ENCODE measurements around the gene ATP8A2.
"Not testable (repeated sequence)": the region's sequence is repeated elsewhere in the genome, so short reads cannot be mapped to it uniquely, and the experiment has no call there.

The ATP8A2 gene

GRCh38 chr13:25548991-25549390 is 177.2 kb downstream of the ATP8A2 start:
- not testable (repeated sequence) for DNase-seq (ENCODE audit: low spot score)

DNA sequence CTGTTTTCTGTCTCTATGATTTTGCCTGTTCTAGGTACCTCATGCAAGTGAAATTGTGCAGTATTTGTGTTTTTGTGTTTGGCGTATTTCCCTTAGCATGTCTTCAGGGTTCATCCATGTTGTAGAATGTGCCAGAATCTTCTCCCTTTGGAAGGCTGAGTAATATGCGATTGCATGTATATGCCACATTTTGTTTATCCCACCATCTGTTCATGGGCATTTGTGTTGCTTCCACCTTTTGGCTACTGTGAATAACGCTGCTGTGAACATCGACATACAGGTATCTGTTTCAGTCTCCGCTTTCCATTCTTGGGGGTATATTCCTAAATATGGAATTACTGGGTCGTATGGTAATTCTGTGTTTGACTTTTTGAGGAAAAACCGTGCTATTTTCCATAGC is 190.0 kb downstream of the ATP8A2 start:
- no peak for DNase-seq (ENCODE audit: low spot score)

DNA sequence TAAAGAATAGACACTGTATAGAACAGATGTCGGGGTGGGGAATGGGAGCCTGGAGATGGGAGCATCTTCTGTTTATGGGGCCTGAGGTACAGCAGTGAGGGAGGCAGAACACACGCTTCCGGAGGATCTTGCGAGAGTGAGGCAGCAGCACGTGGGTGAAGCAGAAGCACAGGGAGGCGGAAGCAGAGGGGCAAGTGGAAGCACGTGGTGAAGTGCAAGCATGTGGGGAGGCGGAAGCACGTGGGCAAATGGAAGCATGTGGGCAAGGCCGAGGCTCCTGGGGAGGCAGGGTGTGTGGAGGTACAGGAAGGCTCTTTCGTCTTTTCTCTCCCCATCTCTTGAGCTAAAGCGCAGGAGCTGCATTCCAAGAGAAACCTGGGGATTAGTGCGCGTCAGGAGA is 198.4 kb downstream of the ATP8A2 start:
- no peak for DNase-seq (ENCODE audit: low spot score)

DNA sequence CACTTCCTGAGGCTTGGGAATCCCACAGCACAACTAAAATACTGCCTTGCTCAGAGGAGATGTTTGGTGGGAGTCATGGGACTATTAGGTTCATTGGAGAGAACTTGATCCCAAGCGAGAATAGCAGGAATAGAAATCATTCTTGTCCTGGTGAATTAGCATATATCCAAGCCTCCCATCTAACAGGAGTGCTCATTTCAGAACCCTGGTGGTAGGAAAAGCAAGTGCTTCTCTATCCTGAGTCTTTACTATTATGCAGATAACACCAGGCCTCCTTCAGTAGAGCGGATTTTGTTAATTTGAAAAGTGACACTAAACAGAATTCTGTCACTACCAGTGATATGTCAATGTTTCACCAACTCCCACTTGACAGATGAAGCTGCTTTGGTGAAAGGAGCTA is 199.5 kb downstream of the ATP8A2 start:
- no peak for DNase-seq (ENCODE audit: low spot score)

- DNase-seq (ENCODE audit: low spot score) = not testable (repeated sequence)
These were observed 200.4 kb downstream of the ATP8A2 start for GRCh38 chr13:25572171-25572570.

- peak; percentile 98 for DNase-seq (ENCODE audit: low spot score)
These were observed 202.9 kb downstream of the ATP8A2 start for GRCh38 chr13:25574437-25575411.

- DNase-seq (ENCODE audit: low spot score) = no peak
These were observed 203.8 kb downstream of the ATP8A2 start for GRCh38 chr13:25575562-25575961.

DNA sequence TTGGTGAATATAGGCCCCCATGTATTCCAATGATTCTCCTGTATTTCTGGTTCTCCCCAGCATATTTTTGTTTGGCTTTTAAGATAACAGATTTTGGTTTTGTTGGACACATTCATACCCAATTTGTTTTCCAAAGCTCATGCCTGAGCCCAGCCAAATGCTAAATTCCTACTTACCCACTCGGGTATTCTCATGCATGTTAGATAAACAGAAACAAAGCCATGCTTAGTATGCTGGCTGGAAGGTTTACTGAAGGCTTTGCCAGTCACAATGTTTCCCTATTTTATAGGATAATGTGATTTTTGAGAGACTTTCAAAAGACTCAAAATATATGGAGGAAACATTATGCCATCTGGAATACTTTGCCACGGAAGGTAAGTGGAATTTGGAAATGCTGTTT is 206.8 kb downstream of the ATP8A2 start:
- no peak for DNase-seq (ENCODE audit: low spot score)

GRCh38 chr13:25579221-25579620 is 207.4 kb downstream of the ATP8A2 start:
- DNase-seq (ENCODE audit: low spot score) = no peak

- no peak for DNase-seq (ENCODE audit: low spot score)
These were observed 209.6 kb downstream of the ATP8A2 start for GRCh38 chr13:25581351-25581750.

DNA sequence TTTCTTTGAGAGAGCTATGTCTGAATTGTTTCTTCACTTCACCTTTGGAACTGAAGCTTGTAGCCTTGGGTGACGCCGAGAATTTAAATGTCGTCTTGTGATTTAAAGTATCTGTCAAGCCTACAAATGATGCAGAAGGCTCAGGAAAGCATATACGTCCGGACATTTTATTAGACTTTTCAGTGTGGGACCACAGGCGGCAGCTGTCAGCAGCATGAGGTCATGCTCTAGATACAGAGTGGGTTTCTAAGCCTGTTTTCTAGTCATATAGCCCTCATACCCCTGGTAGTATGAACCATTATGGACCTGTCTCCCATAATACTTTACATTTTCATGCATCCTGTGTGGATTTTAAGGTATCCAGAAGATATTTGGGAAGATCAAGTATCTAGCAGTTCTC is 212.3 kb downstream of the ATP8A2 start:
- no peak for DNase-seq (ENCODE audit: low spot score)

DNA sequence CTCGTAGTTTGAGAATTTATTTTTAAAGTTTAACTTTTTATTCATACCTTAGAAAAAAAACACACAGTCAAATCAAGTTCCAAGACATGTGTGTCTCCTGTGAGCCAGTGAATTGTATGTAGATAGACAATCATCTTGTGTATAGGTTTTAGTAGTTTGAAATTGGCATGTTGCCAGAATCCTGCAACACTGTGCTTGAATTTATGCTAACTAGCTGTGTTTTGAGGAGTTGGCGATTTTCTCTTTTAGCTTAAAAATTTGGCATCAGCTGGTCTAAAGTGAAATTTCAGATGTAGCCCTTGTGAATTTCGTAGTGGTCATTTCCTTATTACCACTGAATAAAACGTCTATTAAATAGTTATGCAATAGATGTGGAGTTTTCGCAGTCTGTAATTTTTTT is 213.2 kb downstream of the ATP8A2 start:
- DNase-seq (ENCODE audit: low spot score) = no peak

DNA sequence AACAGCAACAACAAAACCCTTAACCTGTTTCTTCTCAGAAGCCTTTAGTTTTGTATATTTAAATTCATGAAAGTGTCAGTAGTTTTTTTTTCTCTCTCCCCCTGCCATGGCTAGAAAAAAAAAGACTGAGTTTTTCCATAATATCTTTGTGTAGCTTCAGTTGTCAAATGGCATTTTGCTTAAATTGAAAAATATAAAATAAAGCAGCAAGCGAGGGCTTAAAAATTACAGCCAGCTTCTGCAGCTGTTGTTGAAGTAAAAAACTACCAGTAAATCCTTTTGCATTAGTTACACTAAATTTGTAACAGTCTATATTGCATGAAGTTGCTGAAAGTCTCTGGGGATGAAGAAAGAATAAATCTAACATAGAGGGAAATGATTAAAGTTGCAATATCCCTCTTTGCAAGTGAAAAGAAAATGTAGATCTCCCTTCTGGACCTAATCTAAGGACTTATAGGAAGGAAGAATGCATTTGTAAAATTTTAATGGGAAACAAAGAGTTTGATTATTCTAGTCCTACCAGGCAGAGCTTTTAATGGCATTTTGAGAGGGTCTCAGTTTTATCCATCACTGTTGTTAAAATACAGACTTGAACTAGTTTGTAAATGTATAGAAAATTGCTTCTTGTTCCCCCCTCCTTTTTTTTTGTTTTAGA is 215.7 kb downstream of the ATP8A2 start:
- DNase-seq (ENCODE audit: low spot score) = no peak

DNA sequence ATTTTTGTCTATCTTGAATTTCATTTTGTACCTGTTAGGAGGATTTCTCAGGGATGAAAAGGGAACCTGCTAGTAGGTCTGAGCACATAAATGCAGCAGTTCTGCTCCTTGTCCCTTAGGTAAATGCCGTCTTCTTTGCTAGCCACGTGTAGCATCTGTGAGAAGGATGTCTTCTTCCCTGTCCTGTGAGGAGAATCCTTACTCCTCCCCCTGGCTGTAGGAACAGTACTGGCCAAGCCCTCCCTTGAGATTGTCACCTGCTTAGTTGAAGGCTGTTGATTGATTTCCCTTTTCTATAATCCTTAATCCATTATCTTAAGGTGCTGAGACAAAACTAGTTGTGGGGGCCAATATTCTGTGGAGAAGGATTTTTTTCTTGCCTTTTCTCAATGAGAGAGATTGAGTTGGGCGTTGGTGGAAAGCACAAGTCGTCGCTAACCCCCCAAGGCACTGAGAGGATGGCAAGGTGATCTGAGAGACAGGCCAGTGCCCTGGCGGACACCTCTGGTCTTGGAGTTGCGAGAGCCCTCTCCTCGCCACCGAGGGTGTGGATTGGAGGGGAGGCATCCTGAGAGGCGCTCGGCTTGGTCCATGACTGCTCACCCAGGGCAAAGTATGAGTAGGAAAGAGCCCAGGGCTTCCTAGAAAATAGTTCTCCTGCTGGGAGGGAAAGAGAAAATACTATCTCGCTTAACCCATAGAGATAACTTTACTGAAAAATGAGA is 216.7 kb downstream of the ATP8A2 start:
- no peak for DNase-seq (ENCODE audit: low spot score)

- DNase-seq (ENCODE audit: low spot score) = no peak
These were observed 226.6 kb downstream of the ATP8A2 start for GRCh38 chr13:25598421-25598820.

GRCh38 chr13:25602176-25602575 is 230.4 kb downstream of the ATP8A2 start:
- DNase-seq (ENCODE audit: low spot score) = no peak

DNA sequence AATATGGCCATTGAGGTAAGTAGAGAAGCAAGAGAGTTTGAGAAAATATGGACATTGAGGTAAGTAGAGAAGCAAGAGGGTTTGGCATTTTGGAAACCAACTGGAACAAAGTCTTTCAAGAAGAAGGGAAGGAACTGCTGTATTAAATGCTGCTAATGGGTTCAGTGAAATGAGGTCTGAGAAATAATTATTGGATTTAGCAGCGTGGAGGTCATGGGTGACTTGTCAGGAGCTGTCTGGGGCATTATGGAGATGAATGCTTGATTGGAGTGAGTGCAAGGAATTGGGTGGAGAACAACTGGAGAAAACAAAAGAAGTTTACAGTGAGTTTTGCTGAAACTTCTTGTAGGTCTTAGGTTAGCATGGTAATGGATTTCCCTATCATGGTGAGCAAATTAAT is 232.3 kb downstream of the ATP8A2 start:
- no peak for DNase-seq (ENCODE audit: low spot score)

DNA sequence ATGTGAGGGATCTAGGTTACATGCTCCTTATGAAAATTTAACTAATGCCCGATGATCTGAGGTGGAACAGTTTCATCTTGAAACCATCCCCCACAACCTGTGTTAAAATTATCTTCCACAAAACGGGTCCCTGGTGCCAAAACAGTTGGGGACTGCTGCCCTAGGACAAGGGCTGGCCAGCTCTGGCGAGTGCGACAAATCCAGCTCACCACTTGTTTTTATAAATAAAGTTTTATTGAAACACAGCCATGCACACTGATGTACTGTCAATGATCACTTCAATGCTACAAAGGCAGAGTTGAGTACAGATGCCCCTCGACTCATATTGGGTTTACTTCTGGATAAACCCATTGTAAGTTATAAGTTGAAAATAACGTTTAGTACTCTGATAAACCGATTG is 235.3 kb downstream of the ATP8A2 start:
- no peak for DNase-seq (ENCODE audit: low spot score)

DNA sequence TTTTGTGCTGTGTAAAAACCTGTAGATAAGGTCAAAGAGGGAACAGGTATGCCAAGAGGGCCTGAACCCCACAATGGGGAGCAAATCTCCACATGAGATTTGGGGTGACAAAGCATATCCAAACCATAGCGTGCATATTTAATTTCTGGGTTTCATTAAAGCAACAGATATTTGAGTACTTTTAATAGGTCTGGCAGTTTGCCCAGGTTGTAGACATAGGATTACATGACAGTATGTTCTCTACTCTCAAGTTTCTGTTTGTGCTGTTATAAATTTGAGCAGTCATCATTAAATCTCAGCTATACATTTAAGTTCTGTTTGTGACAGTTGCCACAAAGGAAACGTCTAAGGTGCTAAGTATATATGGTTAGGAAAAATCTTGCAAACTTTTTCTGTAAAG is 236.4 kb downstream of the ATP8A2 start:
- DNase-seq (ENCODE audit: low spot score) = no peak

DNA sequence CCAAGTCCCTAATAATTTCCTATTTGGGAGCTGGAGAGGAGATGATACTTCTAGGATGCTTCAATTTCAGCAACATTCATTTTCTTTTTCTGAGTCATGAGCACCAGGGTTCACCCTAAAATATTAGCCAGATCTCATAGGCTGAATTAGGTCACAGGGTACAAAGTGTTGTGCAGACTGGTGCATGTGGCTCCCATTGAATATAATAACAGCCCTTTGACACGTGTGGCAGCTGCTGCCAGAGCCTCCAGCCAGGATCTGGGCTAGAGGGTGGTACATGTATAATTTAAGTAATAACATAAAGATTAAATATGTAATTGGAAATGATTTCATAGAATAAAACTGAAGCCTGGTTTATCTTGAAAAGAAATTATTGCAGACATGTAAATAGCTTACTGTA is 244.9 kb downstream of the ATP8A2 start:
- no peak for DNase-seq (ENCODE audit: low spot score)

DNA sequence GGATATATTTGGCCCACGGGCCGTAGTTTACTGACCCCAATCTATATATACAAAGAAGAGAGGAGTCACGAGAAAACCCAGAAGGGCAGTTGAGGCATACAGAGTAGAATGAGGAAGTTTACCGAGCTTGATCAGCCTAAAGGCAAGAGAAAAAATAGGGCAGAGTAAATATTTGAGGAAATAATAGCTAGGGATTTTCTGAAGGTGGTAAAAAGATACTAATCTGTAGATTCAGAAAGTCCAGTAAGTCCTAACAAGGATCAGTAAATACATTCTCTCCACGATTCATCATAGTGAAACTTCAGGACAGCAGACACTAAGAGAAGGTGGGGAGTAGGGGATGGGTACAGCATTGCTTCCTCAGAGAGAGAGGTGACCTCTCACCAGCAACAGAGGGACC is 248.1 kb downstream of the ATP8A2 start:
- no peak for DNase-seq (ENCODE audit: low spot score)

GRCh38 chr13:25625414-25625813 is 253.6 kb downstream of the ATP8A2 start:
- DNase-seq (ENCODE audit: low spot score) = no peak

All from pons (tissue), 1 donor.